CD14-positive monocyte (primary cell): ENCODE results near the gene COL4A1. TPM values are rescaled to one million over a fixed set of nuclear protein-coding genes. Genes with fewer than 3 reads are reported as not detected.

Experiments
- DNase-seq, 3 donors: peaks; one replicate each; pipeline ENCODE4 v3.0.0-alpha.2; 2011 to 2022
- H2AFZ ChIP-seq: 2 replicates; pipeline ENCODE4 v1.6.0; 2012; ENCODE audit warnings: mild to moderate bottlenecking, low read depth, low read length, inconsistent platforms; ENCODE audit not compliant: insufficient read depth, poor library complexity, severe bottlenecking
- H3K27ac ChIP-seq, 2 donors: 1 replicate in 1 of 2; 2 replicates in 1 of 2; pipeline ENCODE4 v1.5.1; 2012 to 2013; ENCODE audit warnings: low read length in 2 of 2, control low read depth in 1 of 2, inconsistent platforms in 1 of 2, low read depth in 1 of 2, mild to moderate bottlenecking in 1 of 2
- H3K27me3 ChIP-seq, 2 donors: one replicate each; pipeline versions ENCODE4 v1.6.0 to v1.6.1; 2011 to 2013; ENCODE audit warnings: low read length in 2 of 2; ENCODE audit not compliant: control insufficient read depth in 2 of 2, insufficient read depth in 2 of 2
- H3K36me3 ChIP-seq, 2 donors: replicated peaks in 1 of 2; 1 replicate in 1 of 2; 2 replicates in 1 of 2; pipeline versions ENCODE4 v1.5.1 to v1.6.1; 2012 to 2013; ENCODE audit warnings: low read length in 2 of 2, control low read depth in 1 of 2, inconsistent platforms in 1 of 2, mild to moderate bottlenecking in 1 of 2; ENCODE audit not compliant: insufficient read depth in 2 of 2, control insufficient read depth in 1 of 2
- H3K4me1 ChIP-seq, 2 donors: 1 replicate in 1 of 2; 2 replicates in 1 of 2; pipeline versions ENCODE4 v1.5.1 to v1.6.1; 2012 to 2013; ENCODE audit warnings: low read length in 2 of 2, control low read depth in 1 of 2, inconsistent platforms in 1 of 2, mild to moderate bottlenecking in 1 of 2, moderate library complexity in 1 of 2; ENCODE audit not compliant: insufficient read depth in 2 of 2, control insufficient read depth in 1 of 2
- H3K4me2 ChIP-seq: replicated peaks from 2 replicates; pipeline ENCODE3; 2012; ENCODE audit warnings: low read length, moderate library complexity, mild to moderate bottlenecking; ENCODE audit not compliant: poor library complexity, severe bottlenecking; ENCODE audit errors: extremely low read depth
- H3K4me3 ChIP-seq, 3 experiments: fragments of 200-600 bp in 1 of 3; sonication (generic) in 1 of 3; replicated peaks in 1 of 3; 1 replicate in 2 of 3; 2 replicates in 1 of 3; pipeline ENCODE4 v1.5.1; 2011 to 2013; ENCODE audit warnings: low read length in 3 of 3, mild to moderate bottlenecking in 3 of 3, control low read depth in 2 of 3, low read depth in 2 of 3, inconsistent platforms in 1 of 3, moderate library complexity in 1 of 3
- H3K79me2 ChIP-seq: 2 replicates; pipeline ENCODE4 v1.6.0; 2012; ENCODE audit warnings: mild to moderate bottlenecking, control low read depth, inconsistent platforms, low read length, moderate library complexity; ENCODE audit not compliant: insufficient read depth
- H3K9ac ChIP-seq: 2 replicates; pipeline ENCODE4 v1.6.0; 2017; ENCODE audit warnings: low read length, mild to moderate bottlenecking; ENCODE audit not compliant: insufficient read depth, poor library complexity, severe bottlenecking
- H3K9me3 ChIP-seq, 2 donors: replicated peaks in 1 of 2; 1 replicate in 1 of 2; 2 replicates in 1 of 2; pipeline versions ENCODE4 v1.5.1 to v1.6.1; 2012 to 2013; ENCODE audit warnings: low read length in 2 of 2, control low read depth in 1 of 2; ENCODE audit not compliant: control insufficient read depth in 1 of 2, insufficient read depth in 1 of 2
- H4K20me1 ChIP-seq: 2 replicates; pipeline ENCODE4 v1.6.0; 2012; ENCODE audit warnings: mild to moderate bottlenecking, low read length, control low read depth, moderate library complexity; ENCODE audit not compliant: insufficient read depth
- H3K27ac Mint-ChIP-seq, 7 donors: one replicate each; pipeline ENCODE4 v1.8.0; 2020; ENCODE audit warnings: mild to moderate bottlenecking in 7 of 7, mixed read lengths in 7 of 7, moderate library complexity in 6 of 7, inconsistent platforms in 2 of 7
- H3K27me3 Mint-ChIP-seq, 3 donors: one replicate each; pipeline ENCODE4 v1.8.0; 2021 to 2022; ENCODE audit warnings: low read depth in 3 of 3, mild to moderate bottlenecking in 3 of 3, mixed read lengths in 3 of 3, moderate library complexity in 3 of 3, inconsistent platforms in 1 of 3
- H3K36me3 Mint-ChIP-seq, 2 donors: one replicate each; pipeline ENCODE4 v1.8.0; 2020; ENCODE audit warnings: mixed read lengths in 2 of 2, inconsistent platforms in 1 of 2, mild to moderate bottlenecking in 1 of 2
- H3K4me1 Mint-ChIP-seq: one replicate; pipeline ENCODE4 v1.8.0; 2020; ENCODE audit warnings: mild to moderate bottlenecking, mixed read lengths
- H3K4me3 Mint-ChIP-seq, 2 donors: one replicate each; pipeline ENCODE4 v1.8.0; 2020; ENCODE audit warnings: mild to moderate bottlenecking in 2 of 2, mixed read lengths in 2 of 2, moderate library complexity in 1 of 2
- H3K9me3 Mint-ChIP-seq, 7 donors: one replicate each; pipeline ENCODE4 v1.8.0; 2020 to 2022; ENCODE audit warnings: mixed read lengths in 7 of 7, mild to moderate bottlenecking in 6 of 7, moderate library complexity in 6 of 7, inconsistent platforms in 2 of 7
- WGBS: methylation state at CpG from one replicate; pipeline ENCODE4 v1.1.5; 2013; ENCODE audit warnings: missing lambda C conversion rate; ENCODE audit not compliant: insufficient coverage; 5-methylcytosine and 5-hydroxymethylcytosine counted together
- intact Hi-C, 2 donors: fragments of 100-400 bp; cut with micrococcal nuclease; formaldehyde crosslinking; loops; one replicate each; pipeline versions ENCODE4 v1.15.0 to v1.15.1; 2023
- polyA plus RNA-seq, 3 donors: library from polyadenylated mRNA; depleted of rRNA in 1 of 3; unstranded in 2 of 3; stranded (reverse) in 1 of 3; fragments of 300-500 nt in 2 of 3; fragments of >200 nt in 1 of 3; fragmentation: Illumina TruSeq in 2 of 3; gene quantifications; 1 replicate in 2 of 3; 2 replicates in 1 of 3; pipeline ENCODE4 v1.2.3, GENCODE V29; 2012 to 2021
- TF ChIP-seq, protein P1 (sequence below): fragments of 200-600 bp; IDR thresholded peaks from one replicate; pipeline ENCODE4 v1.8.0; 2022; ENCODE audit warnings: antibody characterized with exemption, mild to moderate bottlenecking

Gene COL4A1
- polyA plus RNA-seq, 3 donors, result 0.16 to 0.25 TPM; not detected in 1

DNA sequence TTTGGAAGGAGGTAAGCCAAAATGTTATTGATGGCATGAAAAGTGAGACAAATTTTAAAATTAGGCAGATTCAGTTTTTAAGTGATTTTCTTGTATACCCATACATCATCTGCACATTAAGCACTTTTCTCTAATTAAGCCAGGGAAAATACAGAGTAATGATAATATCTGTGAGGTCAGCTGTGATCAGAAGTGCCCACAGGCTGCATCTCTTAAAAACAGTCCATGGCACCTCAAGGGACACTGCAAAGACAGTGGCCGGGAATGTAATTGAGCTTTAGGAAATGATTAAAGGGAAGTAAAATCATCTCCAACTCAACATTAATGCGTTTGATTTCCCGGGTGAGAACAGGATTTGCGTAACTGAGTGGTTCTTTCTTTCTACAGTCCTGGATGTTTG lies 2.0 kb downstream of the COL4A1 start:
- H3K36me3 Mint-ChIP-seq, result no peaks in the 10 kb centered on the region
- no peak overlapping the region for H3K27ac Mint-ChIP-seq
- WGBS, result no CpG with 5 or more reads among the region's 4 CpGs
- no peaks in the 10 kb centered on the region for H3K79me2 ChIP-seq
- H3K4me3 ChIP-seq, result no peak overlapping the region
- no peaks in the 10 kb centered on the region for H3K4me1 ChIP-seq
- intact Hi-C loops, result no loop called here
- DNase-seq, result no peak
- peaks cover 55 to 85% of the 10 kb centered on the region in 2 donors for H3K27me3 ChIP-seq
- H3K4me1 Mint-ChIP-seq, result no peaks in the 10 kb centered on the region
- no peaks in the 10 kb centered on the region for H4K20me1 ChIP-seq
- H3K36me3 ChIP-seq, result no peaks in the 10 kb centered on the region
- no peak overlapping the region for H3K9ac ChIP-seq
- H3K9me3 Mint-ChIP-seq, result peaks cover 0 to 6% (median 3%) of the 10 kb centered on the region in 7 donors
- TF ChIP-seq, protein P1, sequence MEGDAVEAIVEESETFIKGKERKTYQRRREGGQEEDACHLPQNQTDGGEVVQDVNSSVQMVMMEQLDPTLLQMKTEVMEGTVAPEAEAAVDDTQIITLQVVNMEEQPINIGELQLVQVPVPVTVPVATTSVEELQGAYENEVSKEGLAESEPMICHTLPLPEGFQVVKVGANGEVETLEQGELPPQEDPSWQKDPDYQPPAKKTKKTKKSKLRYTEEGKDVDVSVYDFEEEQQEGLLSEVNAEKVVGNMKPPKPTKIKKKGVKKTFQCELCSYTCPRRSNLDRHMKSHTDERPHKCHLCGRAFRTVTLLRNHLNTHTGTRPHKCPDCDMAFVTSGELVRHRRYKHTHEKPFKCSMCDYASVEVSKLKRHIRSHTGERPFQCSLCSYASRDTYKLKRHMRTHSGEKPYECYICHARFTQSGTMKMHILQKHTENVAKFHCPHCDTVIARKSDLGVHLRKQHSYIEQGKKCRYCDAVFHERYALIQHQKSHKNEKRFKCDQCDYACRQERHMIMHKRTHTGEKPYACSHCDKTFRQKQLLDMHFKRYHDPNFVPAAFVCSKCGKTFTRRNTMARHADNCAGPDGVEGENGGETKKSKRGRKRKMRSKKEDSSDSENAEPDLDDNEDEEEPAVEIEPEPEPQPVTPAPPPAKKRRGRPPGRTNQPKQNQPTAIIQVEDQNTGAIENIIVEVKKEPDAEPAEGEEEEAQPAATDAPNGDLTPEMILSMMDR, result no peak
- H3K4me2 ChIP-seq, result no peak overlapping the region
- peak overlapping the region in 1 of 2 donors; percentile 43 for H3K4me3 Mint-ChIP-seq
- peaks cover 62 to 81% (median 77%) of the 10 kb centered on the region in 3 donors for H3K27me3 Mint-ChIP-seq
- peaks cover 0 to 3% of the 10 kb centered on the region in 2 donors for H3K9me3 ChIP-seq
- no peak overlapping the region for H2AFZ ChIP-seq
- H3K27ac ChIP-seq, result no peak overlapping the region

DNA sequence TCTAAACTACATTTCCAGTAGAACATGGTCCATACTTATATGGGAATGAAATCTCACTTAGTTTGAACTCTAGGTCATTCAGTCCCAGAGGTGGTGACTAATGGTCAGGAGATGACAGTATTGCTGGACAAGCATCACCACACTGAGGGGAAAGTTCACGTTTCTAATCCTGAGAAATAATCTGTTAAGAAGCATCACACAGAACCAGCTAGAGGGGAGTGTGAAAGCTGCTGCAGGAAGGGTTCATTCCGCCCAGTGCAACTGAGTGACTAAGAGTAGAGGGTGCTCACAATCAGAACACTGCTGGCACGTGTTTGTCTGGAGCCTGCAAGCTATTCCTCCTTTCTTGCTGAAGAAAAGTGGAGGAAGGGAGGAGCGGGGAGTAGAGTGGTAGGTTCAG lies 2.7 kb downstream of the COL4A1 start:
- Mint-ChIP-seq H3K9me3 (peaks cover 0 to 6% (median 3%) of the 10 kb centered on the region in 7 donors), H3K27ac (peak overlapping the region in 1 of 7 donors; percentile 46), H3K4me1 (no peaks in the 10 kb centered on the region), H3K27me3 (peaks cover 59 to 78% (median 74%) of the 10 kb centered on the region in 3 donors), H3K4me3 (peak overlapping the region in 1 of 2 donors; percentile 43), H3K36me3 (no peaks in the 10 kb centered on the region)
- 64% methylated on average over 2 of the region's 4 CpGs for WGBS
- Histone ChIP-seq H3K9ac (no peak overlapping the region), H3K27me3 (peaks cover 57 to 83% of the 10 kb centered on the region in 2 donors), H3K4me3 (no peak overlapping the region), H3K4me1 (no peaks in the 10 kb centered on the region), H3K36me3 (no peaks in the 10 kb centered on the region), H3K27ac (no peak overlapping the region), H3K4me2 (no peak overlapping the region), H3K79me2 (no peaks in the 10 kb centered on the region), H3K9me3 (peaks cover 0 to 3% of the 10 kb centered on the region in 2 donors), H4K20me1 (no peaks in the 10 kb centered on the region), H2AFZ (no peak overlapping the region)
- DNase-seq, result no peak
- TF ChIP-seq, protein P1, result no peak
- intact Hi-C loops, result no loop called here
